ENCODE measurements around the gene TAP2.
"Not testable (repeated sequence)": the region's sequence is repeated elsewhere in the genome, so short reads cannot be mapped to it uniquely, and the experiment has no call there.

TAP2 gene

DNA sequence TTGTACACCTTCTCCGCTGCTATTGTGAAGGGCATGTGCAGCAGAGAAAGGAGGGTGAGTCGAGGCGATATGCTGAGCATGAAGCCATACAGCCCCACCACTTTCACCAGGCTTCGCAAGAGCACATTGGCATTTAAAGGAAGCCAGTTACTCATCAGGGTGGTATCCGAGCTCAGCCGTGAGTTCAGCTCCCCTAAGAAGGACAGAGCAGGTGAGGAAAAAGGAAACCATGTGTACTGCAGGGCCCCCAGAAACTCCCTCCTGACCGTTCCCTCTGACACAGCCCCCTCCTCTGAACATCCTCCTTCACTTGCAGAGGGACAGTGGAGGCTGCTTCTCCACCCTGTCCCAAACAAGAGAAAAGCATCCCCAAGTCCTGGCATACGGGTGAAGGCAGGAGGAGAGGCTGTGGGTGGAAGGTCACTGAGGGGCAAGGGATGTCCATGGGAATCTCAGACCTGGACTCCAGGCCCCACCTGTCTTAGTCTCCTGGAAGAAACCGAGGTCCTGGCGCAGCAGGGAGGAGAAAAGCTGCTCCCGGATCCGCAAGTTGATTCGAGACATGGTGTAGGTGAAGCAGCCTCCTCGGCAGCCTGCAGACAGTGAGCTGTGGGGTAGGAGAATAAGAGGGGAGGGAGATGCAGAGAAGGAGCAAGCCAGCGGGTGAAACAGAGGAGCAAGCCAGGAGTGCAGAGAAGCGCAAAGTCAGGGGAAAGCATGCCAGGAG lies 3.2 kb downstream of the TAP2 start:
- no peak for DNase-seq (ENCODE audit: low read depth in 1 of 2, low spot score in 1 of 2)

GRCh38 chr6:32833664-32834063 lies 4.9 kb downstream of the TAP2 start:
- no peak for DNase-seq (ENCODE audit: low read depth in 1 of 2, low spot score in 1 of 2)

DNA sequence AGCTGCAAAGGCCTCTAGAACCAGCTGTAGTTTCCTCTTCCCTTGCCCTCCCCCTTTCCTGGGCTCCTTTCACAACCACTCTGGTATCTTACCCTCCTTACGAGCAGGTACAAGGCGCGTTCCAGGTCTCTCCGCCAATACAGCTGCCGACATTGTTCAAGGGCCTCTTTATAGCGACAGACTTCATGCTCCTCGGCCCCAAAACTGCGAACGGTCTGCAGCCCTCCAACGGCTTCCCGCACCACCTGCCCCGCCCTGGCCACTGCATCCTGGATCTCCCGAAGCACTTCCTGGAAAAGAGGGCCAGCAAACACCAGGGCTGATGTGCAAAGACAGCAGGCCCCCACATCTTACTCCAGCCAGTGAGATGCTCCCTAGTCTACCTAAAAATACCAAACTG lies 6.0 kb downstream of the TAP2 start:
- no peak for DNase-seq (ENCODE audit: low read depth in 1 of 2, low spot score in 1 of 2)

DNA sequence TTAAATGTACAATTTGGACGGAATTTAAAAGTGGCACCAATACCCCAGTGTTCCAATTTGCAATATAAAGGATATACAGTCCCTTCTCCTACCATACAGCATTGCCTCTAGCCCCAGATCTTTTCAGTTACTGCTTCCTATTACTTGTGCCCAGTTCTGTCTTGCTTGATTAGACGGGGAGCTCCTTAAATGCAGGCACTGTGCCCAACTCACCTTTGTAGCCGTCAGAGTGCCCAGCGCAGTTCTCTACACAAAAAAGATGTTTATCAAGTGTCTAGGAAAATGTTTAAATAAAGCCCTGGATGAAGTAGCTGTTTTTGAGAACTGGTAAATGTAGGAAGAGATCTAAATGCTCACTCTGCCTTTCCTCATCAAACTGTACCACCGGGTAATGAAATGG lies 7.6 kb downstream of the TAP2 start:
- DNase-seq (ENCODE audit: low read depth in 1 of 2, low spot score in 1 of 2): no peak

DNA sequence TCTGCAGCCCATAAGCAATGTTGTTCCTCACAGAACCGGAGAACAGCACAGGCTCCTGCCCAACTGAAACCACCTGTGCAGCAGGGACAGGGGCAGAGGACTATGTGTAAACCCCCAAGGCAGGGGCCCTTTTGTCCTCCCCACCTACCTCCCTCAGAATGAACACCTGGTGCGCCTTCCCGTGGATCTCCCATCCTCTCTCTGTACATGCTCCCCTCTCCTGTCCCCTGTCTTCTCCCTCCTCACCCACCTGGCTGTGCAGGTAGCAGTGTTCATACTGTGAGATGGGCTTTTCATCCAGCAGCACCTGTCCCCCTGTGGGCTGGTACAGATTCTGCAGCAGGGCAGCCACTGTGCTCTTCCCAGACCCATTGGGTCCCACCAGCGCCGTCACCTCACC lies 8.5 kb downstream of the TAP2 start:
- no peak for DNase-seq (ENCODE audit: low read depth in 1 of 2, low spot score in 1 of 2)

GRCh38 chr6:32829495-32829894 lies 9.0 kb downstream of the TAP2 start:
- no peak for DNase-seq (ENCODE audit: low read depth in 1 of 2, low spot score in 1 of 2)

DNA sequence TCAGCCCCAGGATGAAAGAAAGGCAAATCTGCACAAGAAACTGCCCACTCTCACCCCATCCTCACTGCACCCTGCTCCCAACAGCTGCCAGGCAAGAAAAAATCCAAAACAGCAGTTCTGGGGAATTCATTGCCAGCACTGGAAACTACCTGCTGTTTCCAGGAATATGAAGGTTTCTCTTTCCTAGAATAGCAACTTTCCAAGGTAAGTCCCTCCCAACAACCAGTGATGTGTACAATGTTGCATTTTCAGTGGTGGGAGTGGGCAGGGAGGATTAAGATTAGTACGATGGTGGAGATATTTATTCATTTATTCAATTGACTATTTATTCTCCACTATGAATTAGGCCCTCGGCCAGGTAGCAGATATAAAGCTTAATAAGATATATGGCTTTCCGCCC lies 11.5 kb downstream of the TAP2 start:
- DNase-seq (ENCODE audit: low read depth in 1 of 2, low spot score in 1 of 2): no peak

- no peak for DNase-seq (ENCODE audit: low read depth in 1 of 2, low spot score in 1 of 2)
Observed at GRCh38 chr6:32825966-32826365, 12.6 kb downstream of the TAP2 start.

GRCh38 chr6:32819729-32820128 lies 18.8 kb downstream of the TAP2 start:
- no peak for DNase-seq (ENCODE audit: low read depth in 1 of 2, low spot score in 1 of 2)

DNA sequence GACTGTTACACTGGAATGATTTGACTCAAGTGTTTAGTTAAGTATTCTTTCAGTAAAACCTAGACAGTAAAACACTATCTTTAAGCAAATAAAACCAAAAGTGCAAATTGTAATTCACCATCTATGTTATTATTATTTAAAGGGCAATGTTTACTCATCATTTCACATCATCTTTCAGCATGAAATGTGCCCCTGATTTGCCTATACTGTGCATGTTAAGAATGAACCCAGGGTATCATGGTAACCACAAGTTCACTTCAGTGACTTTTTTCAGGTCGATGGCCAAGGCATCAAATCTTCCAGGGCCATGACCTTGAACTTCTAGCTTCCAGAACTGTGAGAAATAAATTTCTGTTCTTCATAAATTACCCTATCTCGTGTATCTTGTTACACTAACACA lies 19.7 kb downstream of the TAP2 start:
- DNase-seq (ENCODE audit: low read depth in 1 of 2, low spot score in 1 of 2): no peak

DNA sequence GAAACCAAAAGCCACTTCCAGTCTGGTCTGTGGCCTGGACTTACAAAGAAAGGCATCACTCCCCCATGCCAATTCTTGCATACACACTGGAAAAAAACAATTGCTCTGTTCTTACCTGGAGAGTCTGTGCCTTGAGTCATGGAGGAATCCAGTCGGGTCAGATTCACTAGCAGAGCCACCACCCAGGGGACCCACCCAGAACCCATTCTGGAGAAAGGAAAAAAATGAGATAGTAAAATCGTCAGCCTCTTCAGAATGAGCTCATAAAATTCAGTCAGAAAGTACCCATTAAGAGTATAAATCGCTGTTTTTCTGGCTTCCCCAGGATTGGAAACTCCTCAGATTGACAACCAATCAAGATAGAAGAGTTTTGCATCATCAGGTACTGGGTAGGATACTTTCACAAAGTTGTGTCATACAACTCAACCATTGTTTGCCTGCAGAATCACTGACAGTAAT lies 21.8 kb downstream of the TAP2 start, which contains the start of gene HLA-DOB:
TSS of gene HLA-DOB (minus strand) at position 257 of the 459 bp plus-strand sequence. CDS start at position 206, 51 bp downstream.
- no peak for DNase-seq (ENCODE audit: low read depth in 1 of 2, low spot score in 1 of 2)

- no peak for DNase-seq (ENCODE audit: low read depth in 1 of 2, low spot score in 1 of 2)
Observed at GRCh38 chr6:32815996-32816395, 22.5 kb downstream of the TAP2 start.

DNA sequence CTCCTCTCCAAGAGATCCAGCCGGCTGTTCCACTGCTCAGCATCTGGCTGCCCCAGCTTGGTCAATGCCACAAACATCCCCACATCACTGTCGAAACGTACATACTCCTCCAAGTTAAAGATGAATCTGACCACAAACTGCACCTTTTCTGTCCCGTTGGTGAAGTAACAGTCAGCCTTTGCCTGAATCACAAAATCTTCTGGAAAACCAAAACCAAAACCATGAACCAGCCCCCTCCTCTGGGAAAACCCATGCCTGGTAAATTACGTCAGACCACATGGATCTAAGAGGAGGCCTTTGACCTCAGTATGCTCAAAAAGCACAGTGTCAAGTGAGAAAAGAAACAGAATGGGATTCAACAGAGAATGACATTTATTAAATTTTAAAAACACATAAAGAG lies 23.4 kb downstream of the TAP2 start:
- no peak for DNase-seq (ENCODE audit: low read depth in 1 of 2, low spot score in 1 of 2)

DNA sequence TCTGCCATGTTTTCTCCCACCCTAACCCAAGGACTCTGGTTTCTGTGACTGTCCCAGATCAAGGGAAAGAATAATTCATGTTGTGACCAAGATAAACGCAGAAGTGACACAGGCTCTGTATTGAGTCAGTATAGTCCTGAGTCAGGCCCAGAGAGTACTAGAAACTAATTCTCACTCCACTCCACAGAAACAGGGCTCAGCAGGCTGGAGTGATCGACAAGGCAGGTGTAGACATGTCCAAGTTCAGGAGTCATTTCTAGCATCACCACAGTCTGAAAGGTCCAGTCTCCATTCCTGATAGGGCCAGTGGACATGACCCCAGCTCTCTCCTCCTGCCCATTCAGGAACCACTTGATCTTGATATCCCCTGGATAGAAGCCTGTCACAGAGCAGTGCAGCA lies 24.4 kb downstream of the TAP2 start:
- DNase-seq (ENCODE audit: low read depth in 1 of 2, low spot score in 1 of 2): no peak

DNA sequence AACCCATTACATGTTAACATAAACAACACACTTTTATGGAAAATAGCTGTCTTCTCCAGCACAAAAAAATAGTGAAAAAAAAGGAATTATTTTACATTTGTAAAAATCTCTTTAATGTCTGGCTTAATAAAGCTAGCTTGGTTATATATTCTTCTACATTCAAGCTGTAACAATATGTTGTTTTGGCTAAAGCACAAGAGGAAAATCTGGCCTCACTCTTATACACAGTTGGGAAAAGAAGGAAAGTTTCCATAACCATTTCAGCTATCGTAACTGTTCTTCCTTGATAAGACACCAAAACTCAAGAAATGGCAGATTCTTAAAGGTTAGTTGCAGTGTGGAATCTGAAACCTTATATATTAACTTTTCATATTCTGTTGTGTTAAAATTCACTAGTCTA lies 29.4 kb downstream of the TAP2 start:
- no peak for DNase-seq (ENCODE audit: low read depth in 1 of 2, low spot score in 1 of 2)

DNA sequence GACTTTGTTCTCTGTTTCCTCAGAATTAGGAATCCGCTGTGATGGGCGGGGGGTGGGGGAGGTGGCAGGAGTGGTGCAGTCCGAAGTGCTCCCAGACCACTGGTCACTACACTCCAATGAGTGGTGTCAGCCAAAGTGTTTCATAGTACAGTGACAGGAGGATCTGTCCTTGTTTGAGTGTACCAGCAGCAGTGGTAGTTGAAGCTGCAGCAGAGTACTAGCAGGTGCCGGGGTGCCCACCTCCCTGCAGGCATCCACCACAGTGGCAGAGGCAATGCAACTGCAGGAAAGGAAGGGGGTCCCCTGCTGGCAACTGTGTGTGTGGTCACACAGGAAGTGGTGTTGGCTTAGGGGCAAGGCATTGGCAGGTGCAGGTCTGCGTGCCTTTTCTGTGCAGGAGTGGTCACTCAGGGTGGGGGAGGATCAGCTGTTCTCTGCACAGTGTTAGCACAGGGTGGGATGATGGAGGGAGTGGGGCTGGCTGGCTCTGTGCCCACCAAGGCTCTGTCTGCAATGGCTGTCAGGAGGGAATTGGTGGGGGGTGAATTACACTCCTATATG lies 31.4 kb downstream of the TAP2 start:
- no peak for DNase-seq (ENCODE audit: low read depth in 1 of 2, low spot score in 1 of 2)

DNA sequence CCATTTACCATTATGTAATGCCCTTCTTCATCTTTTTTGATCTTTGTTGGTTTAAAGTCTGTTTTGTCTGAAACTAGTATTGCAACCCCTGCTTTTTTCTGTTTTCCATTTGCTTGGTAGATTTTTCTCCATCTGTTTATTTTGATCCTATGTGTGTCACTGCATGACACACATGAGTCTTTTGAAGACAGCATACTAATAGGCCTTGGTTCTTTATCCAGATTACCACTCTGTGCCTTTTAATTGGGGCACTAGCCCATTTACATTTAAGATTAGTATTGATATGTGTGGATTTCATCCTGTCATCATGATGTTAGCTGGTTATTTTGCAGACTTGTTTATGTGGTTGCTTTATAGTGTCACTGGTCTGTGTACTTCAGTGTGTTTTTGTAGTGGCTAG lies 33.1 kb downstream of the TAP2 start:
- DNase-seq (ENCODE audit: low read depth in 1 of 2, low spot score in 1 of 2): not testable (repeated sequence)

GRCh38 chr6:32803416-32803815 lies 35.1 kb downstream of the TAP2 start:
- DNase-seq (ENCODE audit: low read depth in 1 of 2, low spot score in 1 of 2): no peak

GRCh38 chr6:32799740-32800139 lies 38.8 kb downstream of the TAP2 start:
- no peak for DNase-seq (ENCODE audit: low read depth in 1 of 2, low spot score in 1 of 2)

DNA sequence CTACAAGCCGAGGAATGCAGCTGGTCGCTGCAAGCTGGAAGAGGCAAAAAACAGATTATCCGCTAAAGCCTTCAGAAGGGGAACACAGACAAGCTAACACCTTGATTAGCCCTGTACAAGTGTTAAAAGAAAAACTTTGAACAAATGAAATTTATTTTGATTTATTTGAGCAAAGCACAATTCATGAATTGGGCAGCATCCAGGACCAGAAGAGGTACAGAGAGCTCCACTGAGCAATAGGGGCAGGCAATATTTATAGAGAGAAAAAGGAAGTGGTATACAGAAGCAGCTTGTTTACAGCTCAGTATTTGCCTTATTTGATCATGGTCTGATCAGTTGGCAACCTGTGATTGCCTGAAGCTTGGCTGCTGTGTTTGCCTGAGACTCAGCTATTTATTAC lies 39.4 kb downstream of the TAP2 start:
- no peak for DNase-seq (ENCODE audit: low read depth in 1 of 2, low spot score in 1 of 2)

GRCh38 chr6:32796848-32797776 lies 41.4 kb downstream of the TAP2 start:
- peak; percentile 61 to 74 for DNase-seq (ENCODE audit: low read depth in 1 of 2, low spot score in 1 of 2)

GRCh38 chr6:32794510-32794909 lies 44.0 kb downstream of the TAP2 start:
- no peak for DNase-seq (ENCODE audit: low read depth in 1 of 2, low spot score in 1 of 2)
